ENCODE data around the gene FBRS. TPM values are rescaled to one million over a fixed set of nuclear protein-coding genes. Genes with fewer than 3 reads are reported as not detected.

The FBRS gene
- total RNA-seq, 2 donors from 2014 or later, result 39.3 to 160 TPM

DNA sequence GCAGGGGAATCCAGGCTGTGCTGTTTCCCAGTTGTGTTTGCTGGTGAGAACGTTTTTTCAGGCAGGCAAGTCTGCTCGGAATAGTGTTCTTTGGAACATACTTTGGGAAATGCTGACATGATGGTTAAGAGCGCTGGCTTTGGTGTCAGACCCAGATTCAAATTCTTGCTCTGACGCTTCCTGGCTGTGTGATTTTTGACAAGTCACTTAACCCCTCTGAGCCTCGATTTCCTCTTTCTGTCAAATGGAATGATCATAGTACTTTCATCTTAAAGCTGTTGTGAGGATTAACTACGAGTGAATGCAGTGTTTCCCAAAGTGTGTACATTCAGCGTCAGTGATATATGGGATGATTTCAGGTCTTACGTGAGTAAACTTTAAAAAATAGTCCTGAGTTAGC, 4.8 kb downstream of the FBRS start:
- Histone ChIP-seq H3K27me3 (replicated peaks; ENCODE audit: insufficient read depth) (no peaks in the 10 kb centered on the region), H3K4me3 (no peak overlapping the region), H3K36me3 (peaks cover 58% of the 10 kb centered on the region), H3K4me1 (ENCODE audit: control insufficient read depth in 1 of 2, low read depth in 2 of 2) (peaks cover 12 to 39% of the 10 kb centered on the region in 2 donors), H3K27ac (no peak overlapping the region), H3K9me3 (no peaks in the 10 kb centered on the region)
- TF ChIP-seq, protein P1, sequence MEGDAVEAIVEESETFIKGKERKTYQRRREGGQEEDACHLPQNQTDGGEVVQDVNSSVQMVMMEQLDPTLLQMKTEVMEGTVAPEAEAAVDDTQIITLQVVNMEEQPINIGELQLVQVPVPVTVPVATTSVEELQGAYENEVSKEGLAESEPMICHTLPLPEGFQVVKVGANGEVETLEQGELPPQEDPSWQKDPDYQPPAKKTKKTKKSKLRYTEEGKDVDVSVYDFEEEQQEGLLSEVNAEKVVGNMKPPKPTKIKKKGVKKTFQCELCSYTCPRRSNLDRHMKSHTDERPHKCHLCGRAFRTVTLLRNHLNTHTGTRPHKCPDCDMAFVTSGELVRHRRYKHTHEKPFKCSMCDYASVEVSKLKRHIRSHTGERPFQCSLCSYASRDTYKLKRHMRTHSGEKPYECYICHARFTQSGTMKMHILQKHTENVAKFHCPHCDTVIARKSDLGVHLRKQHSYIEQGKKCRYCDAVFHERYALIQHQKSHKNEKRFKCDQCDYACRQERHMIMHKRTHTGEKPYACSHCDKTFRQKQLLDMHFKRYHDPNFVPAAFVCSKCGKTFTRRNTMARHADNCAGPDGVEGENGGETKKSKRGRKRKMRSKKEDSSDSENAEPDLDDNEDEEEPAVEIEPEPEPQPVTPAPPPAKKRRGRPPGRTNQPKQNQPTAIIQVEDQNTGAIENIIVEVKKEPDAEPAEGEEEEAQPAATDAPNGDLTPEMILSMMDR (IDR thresholded peaks at IDR 0.05), result no peak
- no peak for DNase-seq (ENCODE audit: low spot score)
- ATAC-seq (ENCODE audit: insufficient number of reproducible peaks, low FRiP score, low read depth), result no peak

DNA sequence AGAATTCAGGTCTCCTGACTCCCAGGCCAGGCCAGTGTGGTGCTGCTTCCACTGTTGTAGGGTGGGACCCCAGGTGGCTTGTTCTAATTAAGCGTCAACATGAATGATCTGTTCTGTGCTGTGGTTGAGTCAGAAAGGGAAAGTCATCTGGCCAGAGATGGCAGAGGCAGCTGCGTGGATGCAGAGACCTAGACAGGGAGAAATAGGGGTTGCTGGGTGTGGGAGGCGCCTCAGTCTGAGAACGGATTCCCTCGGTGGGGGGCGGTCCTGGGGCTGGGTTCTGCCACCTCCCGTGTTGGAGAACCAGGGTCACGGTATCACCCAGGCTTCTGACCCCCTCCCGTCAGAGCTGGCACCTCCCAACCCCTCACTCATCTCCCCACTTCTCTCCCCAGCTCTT, 5.6 kb downstream of the FBRS start:
- no peaks in the 10 kb centered on the region for H3K9me3 ChIP-seq
- peaks cover 12 to 39% of the 10 kb centered on the region in 2 donors for H3K4me1 ChIP-seq (ENCODE audit: control insufficient read depth in 1 of 2, low read depth in 2 of 2)
- no peak overlapping the region for H3K27ac ChIP-seq
- no peak for DNase-seq (ENCODE audit: low spot score)
- H3K4me3 ChIP-seq, result no peak overlapping the region
- no peaks in the 10 kb centered on the region for H3K27me3 ChIP-seq (replicated peaks; ENCODE audit: insufficient read depth)
- TF ChIP-seq, protein P1 (IDR thresholded peaks at IDR 0.05), result no peak
- no peak for ATAC-seq (ENCODE audit: insufficient number of reproducible peaks, low FRiP score, low read depth)
- H3K36me3 ChIP-seq, result peaks cover 65% of the 10 kb centered on the region

DNA sequence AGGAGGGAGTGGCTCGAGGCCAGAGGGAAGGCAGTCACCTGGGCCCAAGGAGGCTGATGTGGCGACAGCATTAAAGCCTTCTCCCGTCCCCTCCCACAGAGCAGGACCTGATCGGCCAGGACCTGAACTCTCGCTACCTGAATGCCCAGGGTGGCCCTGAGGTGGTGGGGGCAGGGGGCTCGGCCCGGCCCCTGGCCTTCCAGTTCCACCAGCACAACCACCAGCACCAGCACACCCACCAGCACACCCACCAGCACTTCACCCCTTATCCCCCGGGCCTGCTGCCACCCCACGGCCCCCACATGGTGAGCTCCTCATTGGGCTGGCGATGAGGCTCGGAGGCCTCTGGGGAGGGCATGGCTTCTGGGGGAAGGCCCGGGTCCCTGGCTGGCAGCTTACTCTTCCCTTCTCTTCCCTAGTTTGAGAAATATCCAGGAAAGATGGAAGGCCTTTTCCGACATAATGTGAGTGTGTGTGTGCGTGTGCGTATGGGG, 6.4 kb downstream of the FBRS start:
- ATAC-seq (ENCODE audit: insufficient number of reproducible peaks, low FRiP score, low read depth), result no peak
- TF ChIP-seq, protein P1 (IDR thresholded peaks at IDR 0.05), result no peak
- H3K4me3 ChIP-seq, result no peak overlapping the region
- H3K27ac ChIP-seq, result no peak overlapping the region
- H3K4me1 ChIP-seq (ENCODE audit: control insufficient read depth in 1 of 2, low read depth in 2 of 2), result peaks cover 12 to 39% of the 10 kb centered on the region in 2 donors
- H3K36me3 ChIP-seq, result peaks cover 73% of the 10 kb centered on the region
- H3K9me3 ChIP-seq, result no peaks in the 10 kb centered on the region
- DNase-seq (ENCODE audit: low spot score), result no peak
- H3K27me3 ChIP-seq (replicated peaks; ENCODE audit: insufficient read depth), result no peaks in the 10 kb centered on the region

DNA sequence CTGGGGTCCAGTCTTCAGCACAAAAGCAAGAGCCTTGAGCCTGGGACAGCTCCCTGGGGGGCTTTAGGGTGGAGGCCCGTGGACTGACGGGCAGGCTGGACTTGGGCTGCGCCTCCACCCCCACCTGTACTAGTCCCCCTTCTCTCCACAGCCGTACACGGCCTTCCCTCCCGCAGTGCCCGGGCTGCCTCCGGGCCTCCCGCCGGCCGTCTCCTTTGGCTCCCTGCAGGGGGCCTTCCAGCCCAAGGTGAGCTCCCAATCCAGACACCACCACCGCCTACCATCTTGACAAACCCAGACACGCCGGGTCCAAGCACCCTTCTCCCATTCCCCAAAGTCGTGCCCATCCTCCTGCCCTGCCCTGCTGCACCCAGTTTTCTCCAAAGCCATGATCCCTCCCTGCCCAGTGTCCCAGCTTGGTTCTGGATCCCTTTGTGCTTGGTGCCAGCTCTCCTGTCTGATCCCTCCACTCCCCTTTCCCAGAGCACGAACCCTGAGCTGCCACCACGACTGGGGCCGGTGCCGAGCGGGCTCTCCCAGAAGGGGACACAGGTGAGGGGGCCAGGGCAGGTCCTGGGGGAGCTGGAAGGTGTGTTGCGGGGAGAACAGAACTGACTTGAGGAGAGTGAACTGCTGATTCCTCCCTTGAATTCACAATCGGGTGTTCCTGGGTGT, 7.1 kb downstream of the FBRS start:
- Histone ChIP-seq H3K4me1 (ENCODE audit: control insufficient read depth in 1 of 2, low read depth in 2 of 2) (peaks cover 9 to 34% of the 10 kb centered on the region in 2 donors), H3K36me3 (peaks cover 79% of the 10 kb centered on the region), H3K4me3 (no peak overlapping the region), H3K9me3 (no peaks in the 10 kb centered on the region), H3K27ac (no peak overlapping the region), H3K27me3 (replicated peaks; ENCODE audit: insufficient read depth) (no peaks in the 10 kb centered on the region)
- ATAC-seq (ENCODE audit: insufficient number of reproducible peaks, low FRiP score, low read depth), result no peak
- TF ChIP-seq, protein P1 (IDR thresholded peaks at IDR 0.05), result no peak
- no peak for DNase-seq (ENCODE audit: low spot score)

DNA sequence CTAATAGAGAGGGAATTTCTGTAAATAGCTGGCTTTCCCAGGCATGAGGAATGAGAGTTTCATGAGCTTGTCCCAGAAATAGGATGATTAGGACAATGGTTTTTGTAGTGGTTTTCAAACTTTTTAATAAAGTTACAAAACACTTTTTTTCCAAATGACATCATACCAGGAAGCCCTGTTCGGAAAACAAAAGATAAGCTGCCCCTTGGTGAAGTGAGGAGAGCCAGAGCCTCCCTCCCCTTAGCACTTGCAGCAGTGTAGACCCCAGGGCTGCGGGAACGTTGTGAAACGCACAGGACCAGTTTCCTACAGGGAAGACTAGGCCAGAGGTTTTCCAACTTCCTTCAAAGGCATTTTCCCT, 7.6 kb downstream of the FBRS start:
- Histone ChIP-seq H3K9me3 (no peaks in the 10 kb centered on the region), H3K4me3 (no peak overlapping the region), H3K36me3 (peaks cover 82% of the 10 kb centered on the region), H3K27me3 (replicated peaks; ENCODE audit: insufficient read depth) (no peaks in the 10 kb centered on the region), H3K27ac (no peak overlapping the region), H3K4me1 (ENCODE audit: control insufficient read depth in 1 of 2, low read depth in 2 of 2) (peaks cover 5 to 29% of the 10 kb centered on the region in 2 donors)
- DNase-seq (ENCODE audit: low spot score), result no peak
- ATAC-seq (ENCODE audit: insufficient number of reproducible peaks, low FRiP score, low read depth), result no peak
- TF ChIP-seq, protein P1 (IDR thresholded peaks at IDR 0.05), result no peak

Data from thoracic aorta (tissue), 2 donors.